T follicular helper cell (primary cell): Measurements from ENCODE around the gene BSND.
"Not testable (repeated sequence)": the region's sequence is repeated elsewhere in the genome, so short reads cannot be mapped to it uniquely, and the experiment has no call there.

ENCODE experiments used
- DNase-seq: peaks from one replicate; pipeline ENCODE4 v3.0.0-alpha.2; 2020; ENCODE audit warnings: low read depth

The BSND gene

DNA sequence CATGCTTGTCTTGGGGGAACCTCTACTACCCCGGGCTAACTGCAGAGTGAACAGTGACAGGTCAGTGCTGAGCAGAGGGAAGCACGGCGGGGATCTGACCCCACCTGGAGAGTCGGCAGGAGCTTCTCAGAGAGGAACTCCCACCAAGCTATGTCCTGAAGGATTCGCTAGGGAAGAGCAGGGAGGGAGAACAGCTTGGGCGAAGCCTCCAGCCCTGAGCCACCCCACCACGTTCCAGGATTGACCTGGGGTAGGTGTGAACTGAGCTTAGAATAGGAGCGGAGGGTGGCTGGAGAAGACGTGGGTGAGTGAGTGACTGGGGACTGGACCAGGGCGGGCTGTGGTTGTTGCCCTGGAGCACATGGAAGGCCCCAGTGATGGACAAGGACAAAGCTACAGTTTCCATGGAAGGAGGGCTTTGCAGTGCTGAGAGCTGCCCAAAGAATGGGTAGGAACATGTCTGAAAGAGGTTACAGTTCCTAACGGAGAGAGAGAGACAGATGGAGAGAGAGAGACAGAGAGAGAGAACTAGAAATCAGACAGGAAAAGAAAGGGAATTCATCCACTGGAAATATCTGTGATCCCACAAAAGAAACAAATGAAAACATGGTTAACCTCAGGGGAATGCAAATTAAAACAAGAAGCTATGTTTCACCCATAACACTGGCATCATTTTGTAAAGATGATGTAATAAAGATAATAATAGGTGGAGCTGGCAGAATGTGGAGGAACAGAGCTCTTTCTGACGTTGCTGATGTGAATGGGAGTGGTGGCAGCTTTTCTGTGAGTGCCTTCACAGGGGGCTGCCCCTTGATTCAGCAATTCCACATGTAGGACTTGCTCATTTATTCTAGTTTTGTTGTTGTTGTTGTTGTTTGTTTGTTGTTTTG lies 17.2 kb downstream of the BSND start:
- DNase-seq, result no peak

DNA sequence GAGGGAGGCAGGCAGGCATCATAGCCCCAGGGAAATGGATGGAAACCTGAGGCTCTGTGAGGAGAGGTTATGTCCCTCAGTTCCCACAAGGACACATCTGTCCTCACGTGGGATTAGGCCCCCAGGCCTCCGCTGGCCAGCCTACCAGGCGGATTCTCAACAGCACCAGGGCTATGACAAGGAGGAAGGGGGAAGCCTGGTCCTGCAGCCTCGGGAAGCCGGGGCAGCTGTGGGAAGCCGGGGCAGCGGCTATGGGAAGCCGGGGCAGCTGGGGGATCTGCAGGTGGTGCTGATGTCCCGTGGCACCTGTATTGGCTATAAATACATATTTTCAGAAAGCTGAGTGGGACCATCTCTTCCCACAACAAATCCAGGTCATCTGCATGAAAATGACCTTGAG lies 19.7 kb downstream of the BSND start:
- DNase-seq, result no peak

DNA sequence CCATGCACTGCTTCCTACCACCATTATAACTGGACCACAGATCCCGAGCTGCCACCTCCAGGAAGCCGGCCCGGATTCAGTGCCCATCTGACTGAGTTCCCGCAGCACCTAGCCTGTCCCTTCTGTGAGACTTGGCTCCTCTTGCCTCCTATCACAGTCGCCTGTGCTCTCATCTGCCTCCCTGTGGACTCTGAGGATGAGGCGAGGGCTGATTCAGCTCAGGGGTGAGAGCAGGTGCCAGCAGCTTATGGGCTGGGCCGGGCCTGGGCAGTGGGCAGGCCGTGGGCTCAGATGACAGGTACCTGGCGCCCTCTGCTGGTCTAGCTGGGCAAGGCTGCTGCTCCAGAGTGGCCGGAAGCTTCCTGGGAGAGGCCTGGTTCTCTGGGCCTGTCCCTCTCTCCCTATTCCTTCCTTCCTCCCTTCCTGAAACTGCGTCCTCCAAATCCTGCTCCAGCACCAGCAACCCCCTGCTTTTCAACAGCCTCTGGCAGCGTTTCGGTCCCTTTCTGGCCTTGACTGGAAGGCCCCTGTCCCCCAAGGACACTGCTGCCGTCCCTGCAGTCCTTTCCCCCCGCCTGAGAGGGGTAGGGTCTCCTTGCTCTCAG lies 23.3 kb downstream of the BSND start:
- peak; percentile 31 for DNase-seq

- DNase-seq, result not testable (repeated sequence)
Observed at GRCh38 chr1:55024163-55024562, 25.4 kb downstream of the BSND start.

GRCh38 chr1:55026682-55027081 lies 27.9 kb downstream of the BSND start:
- DNase-seq, result not testable (repeated sequence)

DNA sequence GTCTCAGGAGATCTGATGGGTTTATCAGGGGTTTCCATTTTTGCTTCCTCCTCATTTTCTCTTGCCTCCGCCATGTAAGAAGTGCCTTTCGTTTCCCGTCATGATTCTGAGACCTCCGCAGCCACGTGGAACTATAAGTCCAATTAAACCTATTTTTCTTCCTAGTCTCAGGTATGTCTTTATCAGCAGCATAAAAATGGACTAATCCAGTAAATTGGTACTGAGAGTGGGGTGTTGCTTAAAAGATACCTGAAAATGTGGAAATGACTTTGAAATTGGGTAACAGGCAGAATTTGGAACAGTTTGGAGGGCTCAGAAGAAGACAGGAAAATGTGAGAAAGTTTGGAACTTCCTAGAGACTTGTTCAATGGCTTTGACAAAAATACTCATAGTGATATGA lies 32.4 kb downstream of the BSND start:
- DNase-seq, result not testable (repeated sequence)

DNA sequence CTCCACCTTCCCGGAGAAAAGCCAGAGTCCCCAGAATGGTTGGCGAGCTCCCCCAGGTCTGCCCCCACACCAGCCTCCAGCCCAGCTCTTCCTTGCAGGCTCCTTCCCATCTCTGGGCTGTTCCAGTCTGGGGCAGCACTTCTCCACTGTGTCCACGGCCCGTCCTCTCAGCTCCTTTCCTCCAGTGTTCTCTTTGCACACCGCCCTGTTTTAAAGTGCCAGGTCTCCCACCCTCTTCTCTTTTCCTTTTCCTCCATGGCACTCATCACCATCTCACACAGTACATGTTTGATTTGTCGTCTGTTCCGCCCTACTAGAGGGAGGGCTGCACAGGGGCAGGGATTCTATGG lies 34.5 kb downstream of the BSND start:
- DNase-seq, result no peak

DNA sequence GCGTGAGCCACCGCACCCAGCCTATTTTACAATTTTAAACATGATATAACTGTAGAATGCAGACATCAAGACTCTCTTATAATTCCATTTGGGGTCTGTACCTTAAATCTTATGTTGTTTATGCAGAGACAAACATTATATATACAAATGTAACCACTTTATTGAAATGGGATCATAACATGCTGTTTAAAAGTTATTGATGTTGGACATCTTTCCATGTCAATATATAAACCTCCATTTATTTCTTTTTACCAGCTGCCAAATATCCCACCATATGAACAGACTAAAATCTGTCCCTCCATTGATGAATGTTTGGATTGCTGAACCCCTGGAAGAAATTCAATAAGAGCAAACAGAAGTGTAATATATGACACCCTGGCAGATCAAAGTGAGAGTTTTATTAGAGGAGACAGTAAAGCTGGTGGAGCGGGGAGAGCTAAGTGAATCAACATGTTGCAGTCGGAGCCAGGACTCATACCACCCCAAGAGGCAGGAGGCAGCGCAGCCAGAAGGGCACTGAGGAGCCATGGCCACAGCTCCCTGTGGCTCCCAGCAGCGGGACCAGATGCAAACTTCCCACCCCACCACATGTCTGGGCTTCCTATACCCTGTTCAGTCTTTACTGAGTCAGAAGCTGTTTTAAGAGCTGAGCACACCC lies 35.9 kb downstream of the BSND start:
- no peak for DNase-seq

- no peak for DNase-seq
Observed at GRCh38 chr1:55035904-55036303, 37.2 kb downstream of the BSND start.

- no peak for DNase-seq
Observed at GRCh38 chr1:55037733-55038551, 39.2 kb downstream of the BSND start.

- no peak for DNase-seq
Observed at GRCh38 chr1:55038552-55038838, 39.8 kb downstream of the BSND start.

GRCh38 chr1:55038974-55039341 lies 40.2 kb downstream of the BSND start:
- DNase-seq, result no peak

DNA sequence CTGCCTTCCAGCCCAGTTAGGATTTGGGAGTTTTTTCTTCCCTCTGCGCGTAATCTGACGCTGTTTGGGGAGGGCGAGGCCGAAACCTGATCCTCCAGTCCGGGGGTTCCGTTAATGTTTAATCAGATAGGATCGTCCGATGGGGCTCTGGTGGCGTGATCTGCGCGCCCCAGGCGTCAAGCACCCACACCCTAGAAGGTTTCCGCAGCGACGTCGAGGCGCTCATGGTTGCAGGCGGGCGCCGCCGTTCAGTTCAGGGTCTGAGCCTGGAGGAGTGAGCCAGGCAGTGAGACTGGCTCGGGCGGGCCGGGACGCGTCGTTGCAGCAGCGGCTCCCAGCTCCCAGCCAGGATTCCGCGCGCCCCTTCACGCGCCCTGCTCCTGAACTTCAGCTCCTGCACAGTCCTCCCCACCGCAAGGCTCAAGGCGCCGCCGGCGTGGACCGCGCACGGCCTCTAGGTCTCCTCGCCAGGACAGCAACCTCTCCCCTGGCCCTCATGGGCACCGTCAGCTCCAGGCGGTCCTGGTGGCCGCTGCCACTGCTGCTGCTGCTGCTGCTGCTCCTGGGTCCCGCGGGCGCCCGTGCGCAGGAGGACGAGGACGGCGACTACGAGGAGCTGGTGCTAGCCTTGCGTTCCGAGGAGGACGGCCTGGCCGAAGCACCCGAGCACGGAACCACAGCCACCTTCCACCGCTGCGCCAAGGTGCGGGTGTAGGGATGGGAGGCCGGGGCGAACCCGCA lies 40.8 kb downstream of the BSND start, which contains the start of gene PCSK9:
Gene PCSK9, plus strand, starts transcription at position 207 of the 741 bp plus-strand sequence. Its CDS starts 290 bp downstream, at position 497.
- DNase-seq, result no peak

DNA sequence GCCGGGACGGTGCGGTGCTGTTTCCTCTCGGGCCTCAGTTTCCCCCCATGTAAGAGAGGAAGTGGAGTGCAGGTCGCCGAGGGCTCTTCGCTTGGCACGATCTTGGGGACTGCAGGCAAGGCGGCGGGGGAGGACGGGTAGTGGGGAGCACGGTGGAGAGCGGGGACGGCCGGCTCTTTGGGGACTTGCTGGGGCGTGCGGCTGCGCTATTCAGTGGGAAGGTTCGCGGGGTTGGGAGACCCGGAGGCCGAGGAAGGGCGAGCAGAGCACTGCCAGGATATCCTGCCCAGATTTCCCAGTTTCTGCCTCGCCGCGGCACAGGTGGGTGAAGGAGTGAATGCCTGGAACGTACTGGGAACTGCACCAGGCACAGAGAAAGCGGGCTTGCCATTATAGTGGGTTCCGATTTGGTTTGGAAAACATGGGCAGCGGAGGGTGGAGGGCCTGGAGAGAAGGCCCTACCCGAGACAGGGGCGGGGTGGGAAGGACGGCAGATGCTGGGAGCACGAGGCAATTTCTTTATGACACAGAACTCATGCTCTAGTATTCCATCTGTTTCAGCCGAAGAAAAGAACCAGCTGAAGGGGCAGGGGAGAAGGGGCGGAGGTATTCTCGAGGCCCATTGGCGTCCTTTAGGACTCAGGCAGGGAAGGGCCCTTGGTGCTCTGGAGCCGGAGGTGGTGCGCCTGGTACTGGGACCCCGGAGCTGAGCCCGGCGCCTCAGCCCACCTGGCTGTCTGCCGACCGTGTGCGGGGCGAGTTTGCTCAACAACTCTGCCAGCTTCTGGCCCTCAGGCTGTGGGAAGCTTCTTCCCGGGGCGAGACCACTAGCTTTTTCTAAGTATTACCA lies 41.6 kb downstream of the BSND start:
- DNase-seq, result no peak

DNA sequence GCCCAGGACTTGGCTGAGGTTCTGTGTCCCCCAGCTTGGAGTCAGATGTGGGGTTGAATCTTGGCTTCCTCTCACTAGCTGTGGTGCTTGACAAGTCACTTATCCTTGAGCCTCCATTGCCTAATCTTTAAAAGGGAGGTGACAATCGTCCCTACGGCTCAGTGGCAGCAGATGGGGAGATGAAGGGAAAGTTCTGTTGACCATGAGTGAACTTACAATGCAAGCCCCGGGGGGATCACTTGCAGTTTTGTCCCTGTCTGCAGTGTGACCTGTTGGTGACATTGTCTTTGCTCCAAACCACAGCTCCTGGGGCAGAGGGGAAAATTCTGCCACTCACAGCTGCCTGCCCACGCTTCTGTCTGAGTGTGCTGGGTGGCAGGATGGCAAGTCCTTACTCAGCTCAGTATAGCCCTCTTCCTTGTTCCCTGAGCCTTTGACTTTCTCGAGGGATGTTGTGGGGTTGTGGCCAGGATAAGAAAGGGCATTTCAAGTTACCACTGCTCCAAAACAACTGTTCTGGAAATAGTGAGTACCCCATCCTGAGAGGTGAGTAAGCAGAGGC lies 42.3 kb downstream of the BSND start:
- no peak for DNase-seq

GRCh38 chr1:55041613-55042012 lies 42.9 kb downstream of the BSND start:
- no peak for DNase-seq

DNA sequence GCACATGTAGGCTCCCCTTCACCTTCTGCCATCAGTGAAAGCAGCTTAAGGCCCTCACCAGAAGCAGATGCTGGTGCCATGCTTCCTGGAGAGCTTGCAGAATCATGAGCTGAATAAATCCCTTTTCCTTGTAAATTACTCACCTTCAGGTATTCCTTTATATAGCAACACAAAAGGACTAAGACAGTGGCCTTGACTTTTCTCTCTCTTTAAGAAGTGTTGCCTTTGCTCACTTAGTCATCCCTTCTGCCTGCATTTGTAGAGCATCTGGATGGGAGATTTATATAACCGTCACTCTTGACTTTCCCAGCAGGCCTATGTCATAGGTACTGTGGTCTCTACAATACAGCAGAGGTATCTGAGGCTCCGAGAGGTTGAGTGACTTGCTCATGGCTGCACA lies 44.3 kb downstream of the BSND start:
- no peak for DNase-seq

DNA sequence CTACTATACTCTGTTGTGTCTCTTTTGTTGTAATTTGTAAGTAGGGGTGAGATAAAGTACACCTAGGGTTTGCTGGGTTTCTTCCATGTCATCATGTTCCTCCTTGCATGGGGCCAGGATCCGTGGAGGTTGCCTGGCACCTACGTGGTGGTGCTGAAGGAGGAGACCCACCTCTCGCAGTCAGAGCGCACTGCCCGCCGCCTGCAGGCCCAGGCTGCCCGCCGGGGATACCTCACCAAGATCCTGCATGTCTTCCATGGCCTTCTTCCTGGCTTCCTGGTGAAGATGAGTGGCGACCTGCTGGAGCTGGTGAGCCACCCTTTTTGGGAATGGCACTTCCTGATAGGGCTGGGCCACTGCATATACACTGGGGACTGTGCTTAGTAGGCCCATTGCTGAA lies 45.0 kb downstream of the BSND start:
- no peak for DNase-seq

DNA sequence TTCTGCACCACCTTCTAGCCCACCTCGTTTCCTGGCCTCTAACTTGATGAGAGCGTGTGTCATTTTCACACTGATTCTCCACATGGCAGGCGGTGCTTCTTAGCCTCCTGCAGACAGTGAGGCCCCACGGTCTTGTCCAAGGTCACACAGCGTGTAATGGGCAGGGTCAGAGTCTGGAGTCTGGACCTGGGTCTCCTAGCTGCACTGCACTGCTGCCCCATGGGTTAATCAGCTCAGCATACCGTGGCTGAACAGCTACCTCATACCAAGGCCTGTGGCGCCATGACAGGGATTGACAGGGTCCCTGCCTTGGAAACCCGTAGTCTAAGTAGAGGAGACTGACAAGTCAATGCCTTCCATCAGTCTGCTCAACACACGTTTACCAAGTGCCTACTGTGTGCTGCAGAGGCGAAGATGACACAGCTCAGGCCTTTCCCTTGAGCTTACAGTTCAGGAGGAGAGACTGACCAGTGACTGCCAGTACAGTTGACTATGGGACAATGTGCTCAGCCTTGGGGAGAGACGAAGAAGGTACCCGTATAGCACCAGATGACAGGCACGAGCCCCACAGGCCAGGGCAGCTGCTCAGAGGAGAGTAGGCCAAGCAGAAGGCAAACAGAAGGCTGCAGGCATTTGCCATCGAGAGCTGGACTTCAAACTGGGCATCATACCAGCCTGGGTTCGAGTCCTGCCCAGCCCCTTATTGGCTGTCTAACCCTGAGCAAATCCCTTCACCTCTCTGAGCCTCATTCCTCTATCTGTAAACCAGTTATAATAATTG lies 46.1 kb downstream of the BSND start:
- no peak for DNase-seq

DNA sequence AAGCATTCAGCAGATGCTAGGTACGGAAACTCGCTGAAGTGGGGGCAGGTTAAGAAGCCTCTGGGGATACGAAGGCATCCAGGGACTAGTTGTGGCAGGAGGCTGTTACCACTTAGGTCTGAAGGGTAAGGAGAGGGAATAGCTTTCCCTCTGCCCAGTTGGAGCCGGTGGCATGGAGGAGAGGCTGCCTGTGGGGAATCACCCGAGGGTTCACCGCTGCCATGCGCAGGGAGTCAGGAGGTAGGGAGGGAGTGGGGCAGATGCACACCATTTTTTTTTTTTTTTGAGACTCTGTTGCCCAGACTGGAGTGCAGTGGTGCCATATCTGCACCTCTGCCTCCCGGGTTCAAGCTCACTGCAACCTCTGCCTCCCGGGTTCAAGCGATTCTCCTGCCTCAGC lies 46.7 kb downstream of the BSND start:
- DNase-seq, result no peak
